ENCODE measurements around the gene RHEX.
"Not testable (repeated sequence)": the region's sequence is repeated elsewhere in the genome, so short reads cannot be mapped to it uniquely, and the experiment has no call there.

The RHEX gene

GRCh38 chr1:206060844-206061243 is 7.9 kb downstream of the RHEX start:
- no peak for DNase-seq

- no peak for DNase-seq
Observed at GRCh38 chr1:206062464-206062863, 9.5 kb downstream of the RHEX start.

GRCh38 chr1:206064001-206064400 is 11.0 kb downstream of the RHEX start:
- not testable (repeated sequence) for DNase-seq

DNA sequence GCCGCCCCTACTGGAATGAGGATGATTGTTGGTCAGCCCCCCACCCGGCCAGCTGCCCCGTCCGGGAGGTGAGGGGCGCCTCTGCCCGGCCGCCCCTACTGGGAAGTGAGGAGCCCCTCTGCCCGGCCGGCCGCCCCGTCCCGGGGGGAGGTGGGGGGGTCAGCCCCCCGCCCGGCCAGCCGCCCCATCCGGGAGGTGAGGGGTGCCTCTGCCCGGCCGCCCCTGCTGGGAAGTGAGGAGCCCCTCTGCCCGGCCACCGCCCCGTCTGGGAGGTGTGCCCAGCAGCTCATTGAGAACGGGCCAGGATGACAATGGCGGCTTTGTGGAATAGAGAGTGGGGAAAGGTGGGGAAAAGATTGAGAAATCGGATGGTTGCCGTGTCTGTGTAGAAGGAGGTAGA is 11.5 kb downstream of the RHEX start:
- not testable (repeated sequence) for DNase-seq

- DNase-seq = no peak
Observed at GRCh38 chr1:206065547-206066145, 12.7 kb downstream of the RHEX start.

DNA sequence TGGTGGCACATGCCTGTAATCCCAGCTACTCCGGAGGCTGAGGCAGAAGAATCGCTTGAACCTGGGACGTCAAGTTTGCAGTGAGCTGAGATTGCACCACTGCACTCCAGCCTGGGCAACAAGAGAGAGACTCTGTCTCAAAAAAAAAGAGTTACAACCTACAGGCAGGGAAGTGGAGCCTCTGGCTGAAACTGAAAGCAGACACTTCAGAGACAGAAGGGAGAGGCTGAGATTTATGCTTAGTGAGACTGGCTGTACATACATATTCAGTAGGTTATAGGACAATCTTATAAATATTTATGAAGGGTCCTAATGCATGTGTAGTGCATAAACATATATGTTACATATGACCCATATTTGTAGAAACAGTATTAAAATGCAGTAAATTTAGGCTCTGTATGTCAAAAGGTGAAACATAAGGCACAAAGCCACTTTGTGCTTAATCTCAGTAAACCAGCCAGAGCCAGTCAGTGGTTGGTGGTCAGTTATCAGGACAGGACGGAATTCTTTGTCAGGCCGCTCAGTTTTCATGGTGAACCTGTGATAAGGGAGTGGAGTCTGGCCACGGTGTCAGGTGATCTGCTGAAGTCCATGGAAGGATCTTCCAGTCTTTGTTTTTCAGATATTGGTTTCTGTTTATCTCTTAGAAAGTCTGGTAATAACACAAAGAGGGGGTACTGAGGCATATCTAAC is 13.7 kb downstream of the RHEX start:
- DNase-seq = no peak

GRCh38 chr1:206067486-206068227 is 14.7 kb downstream of the RHEX start:
- DNase-seq = no peak

DNA sequence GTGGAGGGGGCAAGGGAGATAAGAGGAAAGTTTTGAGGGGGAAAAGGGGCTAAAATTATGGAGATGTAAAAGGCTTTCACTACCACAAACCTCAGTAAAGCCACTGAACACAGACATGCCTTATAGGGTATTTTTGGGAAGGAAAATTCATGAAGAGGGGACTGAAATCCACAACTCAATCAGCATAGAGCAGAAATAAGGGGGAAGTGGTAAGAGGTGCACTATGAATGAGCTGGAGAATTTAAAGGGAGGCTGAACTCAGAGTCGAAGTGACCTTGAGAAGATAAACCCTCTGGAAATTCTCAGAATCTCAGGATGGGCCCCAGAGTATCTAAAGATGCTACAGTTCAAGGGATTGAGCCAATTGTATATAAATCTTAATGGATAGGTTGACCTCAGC is 15.3 kb downstream of the RHEX start:
- no peak for DNase-seq

DNA sequence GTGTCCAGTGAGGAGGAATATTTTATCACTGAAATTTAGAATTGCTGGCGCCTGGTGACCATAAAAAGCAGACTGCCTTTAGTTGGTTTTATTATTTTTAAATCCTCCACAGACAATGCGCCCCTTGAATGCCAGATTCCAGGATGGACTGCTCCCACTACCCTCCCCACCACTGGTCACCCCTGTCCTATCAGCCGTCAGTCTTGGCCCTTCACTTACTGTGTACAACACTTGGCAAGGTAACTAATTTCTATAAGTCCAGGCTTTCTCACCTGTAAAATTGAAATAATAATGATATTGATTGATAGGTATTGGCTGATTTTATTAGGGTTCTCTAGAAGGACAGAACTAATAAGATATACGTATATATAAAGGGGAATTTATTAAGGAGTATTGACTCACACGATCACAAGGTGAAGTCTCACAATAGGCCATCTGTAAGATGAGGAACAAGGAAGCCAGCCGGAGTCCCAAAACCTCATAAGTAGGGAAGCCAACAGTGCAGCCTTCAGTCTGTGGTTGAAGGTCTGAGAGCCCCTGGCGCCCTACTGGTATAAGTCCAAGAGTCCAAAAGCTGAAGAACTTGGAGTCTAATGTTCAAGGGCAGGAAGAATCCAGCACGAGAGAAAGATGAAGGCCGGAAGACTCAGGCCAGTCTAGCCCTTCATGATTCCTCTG is 17.8 kb downstream of the RHEX start:
- DNase-seq = no peak

- no peak for DNase-seq
Observed at GRCh38 chr1:206074839-206075238, 21.9 kb downstream of the RHEX start.

DNA sequence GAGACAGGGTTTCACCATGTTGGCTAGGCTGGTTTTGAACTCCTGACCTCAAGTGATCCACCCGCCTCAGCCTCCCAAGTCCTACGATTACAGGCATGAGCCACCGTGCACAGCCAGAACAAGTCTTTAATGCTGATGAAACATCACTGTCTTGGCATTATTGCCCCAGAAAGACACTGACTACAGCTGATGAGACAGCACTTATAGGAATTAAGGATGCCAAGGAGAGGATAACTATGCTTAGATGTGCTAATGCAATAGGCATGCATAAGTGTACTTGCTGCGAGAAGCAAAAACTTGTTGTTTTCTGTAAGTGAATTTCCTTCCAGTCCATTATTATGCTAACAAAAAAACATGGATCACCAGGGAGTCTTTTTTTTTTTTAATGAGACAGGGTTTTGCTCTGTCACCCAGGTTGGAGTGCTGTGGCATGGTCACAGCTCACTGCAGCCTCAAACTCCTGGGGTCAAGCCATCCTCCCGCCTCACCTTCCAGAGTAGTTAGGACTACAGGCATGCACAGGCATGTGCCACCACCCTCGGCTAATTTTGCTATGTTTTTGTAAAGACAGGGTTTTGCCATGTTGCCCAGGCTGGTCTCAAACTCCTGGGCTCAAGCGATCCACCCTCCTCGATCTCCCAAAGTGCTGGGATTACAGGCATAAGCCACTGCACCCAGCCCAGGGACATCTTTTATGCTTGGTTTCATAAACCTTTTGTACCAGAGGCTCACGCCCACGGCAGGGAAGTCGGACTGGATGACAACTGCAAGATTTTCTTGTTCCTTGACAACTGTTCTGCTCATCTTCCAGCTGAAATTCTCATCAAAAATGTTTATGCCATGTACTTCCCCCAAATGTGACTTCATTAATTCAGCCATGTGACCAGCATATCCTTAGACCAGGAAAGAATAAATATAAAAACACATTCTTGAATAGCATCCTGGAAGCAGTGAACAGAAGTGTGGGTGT is 23.1 kb downstream of the RHEX start:
- DNase-seq = no peak

DNA sequence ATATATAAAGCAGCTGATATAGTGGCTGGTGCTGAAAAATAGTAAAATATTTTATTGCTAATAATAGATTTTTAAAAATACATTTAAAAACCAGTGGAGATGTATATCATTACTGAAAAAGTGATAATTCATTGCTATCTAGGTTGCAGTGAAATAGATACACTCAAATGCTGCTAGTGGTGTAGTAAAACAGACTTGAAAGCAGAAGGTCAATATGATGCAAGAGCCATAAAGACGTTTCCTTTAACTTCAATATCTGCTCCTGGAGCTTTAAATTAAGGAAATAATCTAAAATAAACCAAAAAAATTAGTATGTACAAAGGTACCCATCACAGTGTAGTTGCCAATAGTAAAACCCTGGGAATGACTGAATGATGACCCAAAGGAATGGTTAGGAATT is 26.2 kb downstream of the RHEX start:
- no peak for DNase-seq

GRCh38 chr1:206080026-206080820 is 27.2 kb downstream of the RHEX start:
- no peak for DNase-seq

- no peak for DNase-seq
Observed at GRCh38 chr1:206081856-206082255, 28.9 kb downstream of the RHEX start.

GRCh38 chr1:206082831-206083695 is 30.1 kb downstream of the RHEX start:
- DNase-seq = no peak

DNA sequence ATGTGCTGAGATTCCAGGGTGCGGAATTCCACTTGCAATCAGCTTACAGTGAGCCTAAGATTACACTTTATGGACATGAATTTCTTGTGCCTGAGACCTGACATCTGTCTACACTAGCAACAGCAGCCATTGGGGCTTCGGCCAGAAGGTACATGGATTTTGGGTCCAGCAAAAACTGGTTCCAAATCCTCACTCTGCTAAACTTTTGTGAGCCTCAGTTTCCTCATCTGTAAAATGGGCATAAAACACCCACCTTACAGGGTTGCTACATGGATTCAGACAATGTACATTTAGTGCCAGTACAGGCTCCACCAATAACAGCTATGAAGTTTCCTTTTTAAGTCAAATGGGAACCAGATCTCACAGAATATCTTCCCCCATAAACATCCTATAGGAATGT is 30.8 kb downstream of the RHEX start:
- DNase-seq = no peak

DNA sequence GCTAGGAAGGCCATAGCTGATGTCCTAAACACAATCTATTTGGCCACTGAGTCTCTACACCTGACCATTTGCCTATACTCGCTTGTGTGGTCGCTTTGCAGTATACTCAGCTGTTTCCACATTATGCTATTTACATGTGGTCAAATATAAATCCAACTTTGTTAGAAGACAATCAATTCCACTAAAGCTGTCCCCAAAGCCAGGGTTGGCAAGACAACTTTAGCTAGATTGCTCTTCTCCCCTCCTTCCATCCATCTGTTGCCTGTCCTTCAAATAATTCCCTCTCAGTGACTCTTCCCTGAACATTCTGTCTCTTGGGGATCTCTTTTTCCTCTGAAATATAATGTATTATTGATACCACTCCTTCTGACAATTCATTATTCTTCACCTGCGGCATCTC is 34.1 kb downstream of the RHEX start:
- no peak for DNase-seq

- no peak for DNase-seq
Observed at GRCh38 chr1:206089341-206089740, 36.4 kb downstream of the RHEX start.

- DNase-seq = no peak
Observed at GRCh38 chr1:206094024-206094423, 41.1 kb downstream of the RHEX start.

DNA sequence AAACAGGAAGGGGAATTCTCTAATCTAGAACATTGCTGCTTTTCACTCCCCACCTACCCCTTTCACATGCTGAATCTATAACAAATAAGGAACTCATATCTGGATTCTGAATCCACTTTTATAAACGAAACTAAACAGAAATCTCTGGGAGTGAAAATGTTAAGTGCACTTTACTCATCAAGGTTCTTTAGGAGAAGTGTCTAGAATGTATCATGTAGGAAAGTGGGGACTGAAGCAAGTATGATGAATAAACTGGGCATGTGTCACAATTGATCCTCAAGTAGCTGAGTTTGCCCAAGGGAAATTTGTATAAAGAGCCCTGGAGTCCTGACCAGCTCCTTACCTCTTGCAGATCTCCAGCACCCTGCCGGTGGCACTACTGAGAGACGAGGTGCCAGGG is 44.4 kb downstream of the RHEX start:
- DNase-seq = no peak

Measured in stimulated activated naive CD4-positive, alpha-beta T cell (primary cell).